Hepatocyte (in vitro differentiated cells): ENCODE measurements around the gene STEAP2.

Experiments used
- EZH2 ChIP-seq: fragments of 200-600 bp; sonication (generic); IDR thresholded peaks from 2 replicates; pipeline ENCODE4 v1.6.1; 2016; ENCODE audit warnings: antibody characterized with exemption, mild to moderate bottlenecking, borderline replicate concordance
- EZH2phosphoT487 ChIP-seq: fragments of 200-600 bp; sonication (generic); IDR thresholded peaks from one replicate; pipeline ENCODE4 v1.6.1; 2018; ENCODE audit warnings: antibody characterized with exemption, mild to moderate bottlenecking, low read depth, moderate library complexity; ENCODE audit not compliant: unreplicated experiment, severe bottlenecking
- TF ChIP-seq, protein P1 (sequence below): fragments of 200-600 bp; sonication (generic); IDR thresholded peaks from 2 replicates; pipeline ENCODE4 v1.5.1; 2016; ENCODE audit warnings: antibody characterized with exemption, mild to moderate bottlenecking; ENCODE audit not compliant: poor library complexity

DNA sequence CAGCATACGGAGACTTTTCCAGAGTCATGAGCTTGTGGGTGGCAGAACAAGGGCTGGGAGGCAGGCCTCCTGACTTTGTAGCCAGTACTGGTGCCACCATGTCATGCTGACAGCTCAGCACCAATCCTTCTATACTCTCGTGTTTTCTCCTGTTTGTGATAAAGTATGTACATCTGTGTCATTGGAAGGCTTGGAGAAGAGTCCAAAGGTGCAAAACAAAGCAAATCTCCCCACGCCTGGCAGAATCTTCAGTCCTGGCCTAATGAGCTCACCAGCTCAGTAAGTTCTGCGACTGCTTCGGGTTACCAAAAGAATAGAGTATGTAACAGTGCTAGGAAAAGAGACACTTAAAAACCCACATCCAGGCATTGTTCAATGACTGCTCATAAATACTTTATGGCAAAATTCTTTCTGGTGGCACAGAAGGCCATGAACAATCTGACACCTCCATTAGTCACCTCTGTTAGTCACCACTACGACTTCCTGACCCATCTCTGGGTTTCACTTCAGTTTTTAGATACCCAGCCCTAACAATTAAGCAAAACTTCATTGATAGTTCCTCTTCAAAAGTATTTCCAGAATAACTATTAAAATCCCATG is 32.8 kb upstream of the STEAP2 start:
- TF ChIP-seq EZH2 (no peak), EZH2phosphoT487 (no peak)
- TF ChIP-seq, protein P1, sequence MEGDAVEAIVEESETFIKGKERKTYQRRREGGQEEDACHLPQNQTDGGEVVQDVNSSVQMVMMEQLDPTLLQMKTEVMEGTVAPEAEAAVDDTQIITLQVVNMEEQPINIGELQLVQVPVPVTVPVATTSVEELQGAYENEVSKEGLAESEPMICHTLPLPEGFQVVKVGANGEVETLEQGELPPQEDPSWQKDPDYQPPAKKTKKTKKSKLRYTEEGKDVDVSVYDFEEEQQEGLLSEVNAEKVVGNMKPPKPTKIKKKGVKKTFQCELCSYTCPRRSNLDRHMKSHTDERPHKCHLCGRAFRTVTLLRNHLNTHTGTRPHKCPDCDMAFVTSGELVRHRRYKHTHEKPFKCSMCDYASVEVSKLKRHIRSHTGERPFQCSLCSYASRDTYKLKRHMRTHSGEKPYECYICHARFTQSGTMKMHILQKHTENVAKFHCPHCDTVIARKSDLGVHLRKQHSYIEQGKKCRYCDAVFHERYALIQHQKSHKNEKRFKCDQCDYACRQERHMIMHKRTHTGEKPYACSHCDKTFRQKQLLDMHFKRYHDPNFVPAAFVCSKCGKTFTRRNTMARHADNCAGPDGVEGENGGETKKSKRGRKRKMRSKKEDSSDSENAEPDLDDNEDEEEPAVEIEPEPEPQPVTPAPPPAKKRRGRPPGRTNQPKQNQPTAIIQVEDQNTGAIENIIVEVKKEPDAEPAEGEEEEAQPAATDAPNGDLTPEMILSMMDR = no peak
